Mucosa of gallbladder (tissue), 1 donor: Measurements from ENCODE around the gene INSYN2B. TPM values are rescaled to one million over a fixed set of nuclear protein-coding genes. Genes with fewer than 3 reads are reported as not detected.
"Not testable (repeated sequence)": the region's sequence is repeated elsewhere in the genome, so short reads cannot be mapped to it uniquely, and the experiment has no call there.

Source experiments
- DNase-seq: peaks from one replicate; pipeline ENCODE4 v3.0.0-alpha.2; 2020; ENCODE audit warnings: low spot score
- total RNA-seq: library from RNA; stranded (reverse); gene quantifications from one replicate; pipeline ENCODE4 v1.2.1, GENCODE V29; 2021
- donor health status: DM: no; HTN: no; CAD: no.

Gene INSYN2B
- total RNA-seq, 1 donor from 2014 or later: 0.46 TPM

DNA sequence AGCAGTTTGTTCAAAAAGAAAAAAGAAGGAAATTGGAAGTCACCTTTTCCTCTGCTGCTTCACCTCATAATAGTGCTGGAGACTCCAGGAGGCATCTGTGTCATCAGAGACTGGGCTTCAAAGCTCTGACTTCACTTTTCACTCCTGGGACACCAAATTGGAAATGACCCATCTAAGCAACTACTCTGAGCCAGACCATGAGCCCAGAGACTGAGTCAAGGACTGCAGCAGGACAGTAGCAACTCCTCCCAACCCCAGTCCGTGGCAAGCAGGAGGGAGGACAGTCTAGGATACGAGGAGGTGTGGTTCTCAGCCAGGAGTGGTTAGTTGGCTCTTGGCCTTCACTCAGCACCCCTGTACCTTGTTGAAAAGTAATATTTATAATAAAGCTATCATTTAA is 131.5 kb downstream of the INSYN2B start:
- DNase-seq: no peak

DNA sequence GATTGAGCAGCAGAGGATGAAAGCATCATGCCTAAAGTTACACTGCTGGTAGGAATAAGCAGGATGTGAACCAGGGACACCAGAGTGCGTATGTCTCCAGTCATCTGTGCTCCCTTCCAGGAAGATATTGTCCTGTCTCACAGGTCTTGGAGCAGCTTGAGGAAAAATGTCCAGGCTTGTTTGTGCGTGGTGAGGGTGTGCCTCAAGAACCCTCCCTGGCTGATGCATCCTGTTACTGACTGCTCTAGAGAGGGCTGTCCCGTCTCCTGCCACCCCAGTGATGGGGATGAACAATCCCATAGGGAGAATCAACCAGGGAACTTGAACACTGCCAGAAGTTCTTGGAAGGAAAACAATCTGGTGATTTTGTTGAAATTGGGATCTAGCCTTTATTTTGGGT is 132.0 kb downstream of the INSYN2B start:
- DNase-seq: no peak

DNA sequence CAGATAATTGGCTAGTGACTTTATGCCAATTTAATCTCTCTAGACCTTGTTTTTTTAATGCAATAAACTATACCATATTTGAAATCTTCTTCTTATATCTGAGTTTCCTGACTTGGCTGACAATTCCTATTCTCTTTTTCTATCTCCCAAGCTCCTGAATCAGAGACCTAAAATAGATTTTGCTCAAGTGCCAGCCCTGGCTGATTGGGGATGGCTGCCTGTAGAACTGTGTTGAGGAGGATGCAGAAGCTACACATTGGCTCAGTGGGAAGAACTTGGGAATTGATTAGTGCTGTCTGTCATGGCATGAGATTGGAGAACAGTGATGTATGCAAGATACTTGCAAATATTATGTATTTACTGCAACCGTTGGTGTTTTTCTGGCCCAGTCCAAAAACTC is 132.8 kb downstream of the INSYN2B start:
- no peak for DNase-seq

DNA sequence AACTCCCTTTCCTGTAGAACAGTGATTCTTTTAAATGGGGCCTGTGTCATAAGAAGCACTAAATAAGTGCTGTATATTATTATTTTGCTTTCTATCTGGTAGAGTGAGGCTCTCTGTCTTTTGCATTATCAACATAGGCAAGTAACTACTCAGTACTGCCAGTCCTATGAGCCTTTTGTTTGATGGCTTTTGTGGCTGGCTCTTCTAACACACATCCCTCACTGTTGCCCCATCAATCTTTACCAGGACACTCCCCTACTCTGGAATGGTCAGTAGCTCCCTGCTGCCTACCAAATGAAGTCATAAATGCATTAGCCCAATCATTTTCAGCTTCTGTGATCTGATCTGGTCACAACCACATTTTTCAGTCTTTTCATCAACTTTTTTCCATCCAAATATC is 137.6 kb downstream of the INSYN2B start:
- no peak for DNase-seq

DNA sequence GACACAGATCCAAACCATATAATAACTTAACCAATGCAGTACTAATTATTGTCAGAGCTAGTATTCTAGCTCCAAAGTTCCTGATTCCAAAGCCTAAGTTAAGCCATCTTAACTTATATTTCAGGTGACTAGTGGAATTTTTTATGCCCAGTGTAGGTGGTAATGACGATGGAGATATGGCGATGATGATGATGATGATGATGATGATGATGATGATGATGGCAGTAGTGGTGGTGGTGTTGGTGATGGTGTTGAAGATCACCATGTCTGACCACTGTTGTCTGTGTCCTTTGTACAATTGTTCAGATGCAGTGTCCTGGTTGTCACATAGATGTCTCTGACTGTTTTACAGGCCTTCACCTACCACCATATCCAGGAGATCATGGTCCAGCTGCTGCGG is 139.9 kb downstream of the INSYN2B start:
- no peak for DNase-seq

DNA sequence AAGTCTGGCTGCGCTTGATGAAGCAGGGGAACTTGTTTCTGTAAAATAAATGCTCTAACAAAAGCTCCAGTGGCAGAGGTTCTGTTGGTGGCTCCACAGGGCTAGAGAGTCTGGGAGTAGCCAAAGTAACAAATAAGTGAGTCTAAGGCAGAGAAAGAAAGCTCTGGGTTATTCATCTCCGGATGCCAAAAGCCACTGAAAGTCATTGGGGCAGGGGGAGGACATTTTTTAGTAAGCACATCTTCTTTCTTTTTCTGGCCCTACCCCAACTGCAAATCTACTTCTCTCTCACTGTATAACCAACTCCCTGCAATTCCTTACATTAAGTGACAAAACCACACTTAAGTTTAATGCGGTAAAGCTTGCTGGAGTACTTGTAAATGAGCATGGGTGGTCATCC is 141.6 kb downstream of the INSYN2B start:
- no peak for DNase-seq

DNA sequence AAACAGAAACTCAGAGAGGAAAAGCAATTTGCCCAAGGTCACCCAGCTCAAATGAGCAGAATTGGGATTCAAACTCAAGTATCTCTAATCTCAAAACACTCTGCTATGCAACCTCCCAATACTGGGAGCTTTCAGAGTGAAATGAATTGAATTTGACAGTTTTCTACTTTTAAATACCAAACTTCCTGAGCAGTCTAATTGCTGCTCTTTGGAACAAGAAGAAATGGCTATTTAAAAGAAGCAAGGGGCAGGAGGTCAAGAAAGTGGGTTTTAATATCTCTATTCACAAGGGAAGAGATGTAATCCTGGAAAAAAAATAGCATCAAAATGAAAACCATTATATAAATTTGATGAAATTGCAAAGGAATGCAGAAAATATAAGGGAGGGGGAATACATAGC is 142.6 kb downstream of the INSYN2B start:
- DNase-seq: no peak

DNA sequence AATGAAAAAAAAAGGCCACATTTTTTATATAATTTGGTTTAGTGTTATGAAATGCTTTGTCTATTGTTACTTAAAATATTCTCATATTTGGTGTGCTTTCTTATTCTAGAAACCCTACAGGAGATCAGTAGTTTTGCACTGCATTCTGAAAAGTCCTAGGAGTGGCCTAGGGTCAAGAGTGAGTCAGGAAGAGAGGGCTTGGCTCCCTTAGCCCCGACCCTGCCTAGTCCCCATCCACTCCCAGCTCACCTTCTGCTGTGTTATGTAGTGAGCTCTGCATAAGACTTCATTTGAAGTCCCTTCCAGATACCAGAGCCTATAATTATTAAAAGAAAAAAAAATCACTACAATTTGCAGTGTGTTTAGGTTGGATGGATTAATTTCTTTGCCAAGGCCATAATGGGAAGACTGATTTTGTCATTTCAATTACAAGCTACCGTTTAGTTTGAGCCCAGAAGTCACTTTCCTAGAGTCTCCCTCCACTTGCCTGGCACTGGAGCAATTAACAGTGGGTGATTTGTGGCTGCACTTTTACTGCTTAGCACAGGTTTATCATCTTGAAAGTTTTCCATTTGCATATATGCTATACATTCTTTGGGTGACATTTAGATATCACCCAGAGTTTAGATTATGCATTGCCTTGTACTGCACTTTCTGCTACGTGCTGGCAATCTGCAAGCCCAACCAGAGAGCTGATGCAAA is 143.3 kb downstream of the INSYN2B start:
- DNase-seq: no peak

DNA sequence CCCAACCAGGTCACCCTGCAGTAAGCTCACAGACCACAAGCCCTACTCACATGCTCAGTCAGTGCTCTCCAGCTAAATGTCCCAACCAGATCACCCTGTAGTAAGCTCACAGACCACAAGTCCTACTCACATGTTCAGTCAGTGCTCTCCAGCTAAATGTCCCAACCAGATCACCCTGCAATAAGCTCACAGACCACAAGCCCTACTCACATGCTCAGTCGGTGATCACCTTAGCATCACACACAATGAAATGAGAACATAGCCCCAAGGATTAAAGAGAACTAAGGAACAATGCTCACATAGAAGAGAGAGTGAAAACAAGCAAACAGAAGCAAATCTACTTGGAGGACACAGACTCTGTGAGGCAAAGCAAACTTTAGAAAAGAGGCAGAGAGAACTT is 145.8 kb downstream of the INSYN2B start:
- DNase-seq: not testable (repeated sequence)

DNA sequence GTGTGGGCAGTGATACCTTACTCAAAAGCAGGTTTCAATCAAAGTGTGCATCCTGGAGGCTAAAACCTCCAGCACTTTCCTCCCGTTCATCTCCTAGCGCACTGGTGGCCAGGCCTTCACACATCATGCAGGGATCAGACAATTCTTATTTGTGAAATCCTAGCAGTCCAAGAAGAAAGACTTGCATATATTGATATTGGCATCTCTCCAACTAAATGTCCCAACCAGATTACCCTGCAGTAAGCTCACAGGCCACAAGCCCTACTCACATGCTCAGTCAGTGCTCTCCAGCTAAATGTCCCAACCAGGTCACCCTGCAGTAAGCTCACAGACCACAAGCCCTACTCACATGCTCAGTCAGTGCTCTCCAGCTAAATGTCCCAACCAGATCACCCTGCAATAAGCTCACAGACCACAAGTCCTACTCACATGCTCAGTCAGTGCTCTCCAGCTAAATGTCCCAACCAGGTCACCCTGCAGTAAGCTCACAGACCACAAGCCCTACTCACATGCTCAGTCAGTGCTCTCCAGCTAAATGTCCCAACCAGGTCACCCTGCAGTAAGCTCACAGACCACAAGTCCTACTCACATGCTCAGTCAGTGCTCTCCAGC is 146.5 kb downstream of the INSYN2B start:
- DNase-seq: not testable (repeated sequence)

DNA sequence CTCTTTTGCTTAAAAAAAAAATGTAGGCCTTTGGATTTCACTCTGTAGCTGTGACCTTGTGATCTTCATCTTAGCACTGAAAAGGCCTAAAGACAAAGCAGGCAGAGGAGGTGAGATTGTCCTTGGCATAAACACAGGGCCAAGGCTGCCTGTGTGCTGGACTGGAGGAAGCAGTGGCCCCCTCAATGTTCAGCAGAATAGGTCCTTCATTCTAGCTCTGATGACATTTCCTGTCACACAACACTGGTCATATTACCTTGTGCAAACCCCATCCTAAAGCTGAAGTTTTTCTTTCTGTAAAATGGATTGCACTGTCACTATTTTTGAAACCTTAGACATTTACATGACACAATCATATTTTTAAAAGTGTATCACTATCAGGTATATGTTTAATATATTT is 147.4 kb downstream of the INSYN2B start:
- DNase-seq: no peak

DNA sequence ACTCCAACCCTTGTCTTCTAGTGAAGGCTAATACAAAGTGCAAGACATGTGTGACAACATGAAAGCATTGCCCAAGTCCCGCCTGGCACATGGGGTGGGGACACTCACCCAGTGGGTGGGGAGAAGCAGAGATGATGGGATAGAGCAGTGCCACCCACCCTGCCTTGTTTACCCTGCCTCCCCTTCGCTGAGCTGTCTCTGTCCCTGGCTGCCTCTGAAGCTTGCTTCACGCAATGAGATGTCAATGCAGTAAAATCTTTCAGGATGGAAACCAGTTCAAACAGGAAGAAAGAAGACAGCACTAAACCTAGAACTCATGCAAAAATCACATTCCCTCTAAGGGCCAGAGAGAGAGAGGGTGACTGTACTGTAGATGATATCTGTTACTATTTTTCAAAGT is 148.0 kb downstream of the INSYN2B start:
- no peak for DNase-seq

DNA sequence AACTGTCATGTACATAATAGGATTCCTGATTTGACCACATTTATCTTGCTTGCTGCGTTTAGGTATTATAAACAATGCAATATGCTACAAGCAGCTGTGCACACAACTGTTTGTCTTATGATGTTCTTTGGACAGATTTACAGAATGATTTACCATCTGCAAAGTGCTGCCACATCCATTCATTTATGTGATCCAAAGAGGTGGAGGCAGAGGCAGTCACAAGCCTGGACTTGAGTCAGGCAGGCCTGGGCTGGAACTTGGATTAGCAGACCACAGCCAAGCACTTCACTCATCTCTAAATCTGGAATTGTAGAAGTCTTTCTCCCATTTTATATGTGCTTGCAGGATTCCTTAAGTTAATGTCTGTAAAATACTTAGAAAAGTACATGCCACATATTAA is 149.0 kb downstream of the INSYN2B start:
- no peak for DNase-seq

DNA sequence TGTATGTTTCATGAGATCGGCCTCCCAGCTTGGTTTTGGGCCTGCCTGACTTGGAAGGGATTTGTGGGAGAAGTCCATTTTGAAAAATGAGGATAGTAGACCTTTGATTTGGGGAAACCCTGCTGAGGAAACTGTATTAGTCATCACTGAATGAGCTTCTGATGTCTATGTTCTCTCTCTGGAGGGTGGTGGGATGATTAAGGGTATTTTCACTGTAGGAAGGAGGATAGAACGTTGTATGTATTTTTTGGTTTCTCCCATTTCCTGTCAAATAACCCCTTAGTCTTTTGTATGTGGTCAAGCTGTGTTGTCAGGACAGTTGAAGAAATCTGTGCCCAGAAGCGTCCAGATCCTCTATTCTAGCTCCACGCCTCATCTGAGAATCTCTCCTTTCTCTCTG is 151.9 kb downstream of the INSYN2B start:
- DNase-seq: no peak

DNA sequence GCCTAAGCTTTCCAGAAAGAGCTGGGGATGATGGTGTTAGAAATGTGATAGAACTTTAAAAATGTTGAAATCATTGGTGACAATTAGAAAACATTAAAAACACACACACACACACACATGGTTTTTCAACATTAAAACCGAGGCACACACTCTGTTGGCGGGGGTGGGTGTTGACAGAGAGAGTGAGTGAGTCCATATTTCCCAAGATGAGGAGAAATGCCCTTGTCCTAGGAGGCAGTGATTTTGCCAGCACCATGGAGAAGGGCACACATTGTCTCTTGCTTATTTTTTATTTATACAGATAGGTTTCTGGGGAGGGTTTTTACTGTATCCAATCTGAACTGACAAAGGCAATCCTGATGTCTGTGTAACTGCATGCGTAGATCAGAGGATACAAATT is 152.5 kb downstream of the INSYN2B start:
- DNase-seq: no peak

DNA sequence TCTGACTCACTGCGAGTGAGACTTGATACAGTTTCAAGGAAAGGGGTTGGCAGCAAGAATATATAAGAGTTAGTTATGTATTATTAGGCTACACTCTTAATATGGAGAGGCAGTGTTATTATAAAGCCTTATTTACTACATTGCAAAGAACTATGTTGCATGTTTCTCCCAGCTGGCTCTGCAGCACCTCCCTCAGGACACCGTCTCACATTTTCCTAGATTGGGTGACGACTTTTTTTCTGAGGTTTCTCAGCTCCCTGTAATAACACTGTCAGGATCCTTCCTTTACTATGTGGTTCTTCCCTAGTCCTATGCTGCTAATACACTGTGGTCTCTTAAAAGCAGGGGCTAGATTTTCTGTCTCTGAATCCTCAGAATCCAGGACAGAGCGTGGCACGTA is 153.7 kb downstream of the INSYN2B start:
- DNase-seq: no peak

DNA sequence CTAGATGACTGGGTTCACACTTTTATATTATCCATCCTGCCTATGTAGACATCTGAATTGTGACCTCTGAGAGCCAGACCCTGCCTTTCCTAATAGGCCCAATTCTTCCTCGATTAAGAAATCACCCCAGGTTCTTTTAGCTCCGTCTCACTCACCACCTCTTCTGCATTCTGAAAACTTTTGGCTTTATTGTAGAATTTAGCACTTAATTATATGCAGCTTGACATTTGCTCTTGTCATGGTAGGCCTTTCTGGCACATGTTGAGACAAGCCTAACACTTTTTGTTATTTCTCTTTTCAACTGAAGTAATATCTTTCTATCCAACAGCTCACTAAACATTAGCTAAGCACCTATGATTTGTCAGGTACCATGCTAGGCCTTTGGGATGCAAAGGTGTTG is 163.3 kb downstream of the INSYN2B start:
- DNase-seq: no peak

DNA sequence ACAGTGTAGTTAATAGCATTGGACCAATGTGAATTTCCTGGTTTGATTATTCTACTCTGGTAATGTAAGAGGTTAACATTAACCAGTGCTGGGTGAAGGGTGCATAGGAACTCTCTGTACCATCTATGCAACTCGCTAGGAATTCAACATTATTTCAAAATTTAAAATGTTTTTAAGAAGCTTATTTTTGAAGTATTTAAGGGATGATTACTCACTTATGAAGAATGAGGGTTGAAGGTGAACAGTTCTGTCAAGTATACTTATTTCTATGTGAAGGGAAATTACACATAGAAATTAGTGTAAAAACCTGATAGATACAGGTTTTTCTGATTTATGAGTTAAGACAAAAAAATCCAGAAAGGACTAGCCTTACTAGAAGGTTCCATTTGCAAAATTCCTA is 165.8 kb downstream of the INSYN2B start:
- DNase-seq: no peak

Other genes starting within 250 kb of the INSYN2B start
- 0.69 TPM for gene FOXI1, start 125.4 kb upstream of the INSYN2B start, total RNA-seq